SK-N-SH (cell line): Measurements from ENCODE around the gene MYLK. TPM values are rescaled to one million over a fixed set of nuclear protein-coding genes. Genes with fewer than 3 reads are reported as not detected.
A peak's percentile ranks its signal among the peaks of the same experiment; 100 is the strongest.

Source experiments
- CHD2 ChIP-seq: fragments of 150-350 bp; IDR thresholded peaks from 2 replicates; pipeline ENCODE4 v1.6.1; 2018; ENCODE audit warnings: low read length; ENCODE audit not compliant: partially characterized antibody
- ELF1 ChIP-seq: IDR thresholded peaks from 2 replicates; pipeline ENCODE4 v1.4.0; 2012
- EP300 ChIP-seq, 2 experiments: IDR thresholded peaks; 2 replicates each; pipeline versions ENCODE4 v1.4.0 to v1.6.1; 2012; ENCODE audit warnings: borderline replicate concordance in 1 of 2, low read depth in 1 of 2, low read length in 1 of 2
- EZH2phosphoT487 ChIP-seq: fragments of 200-600 bp; sonication (generic); IDR thresholded peaks from 2 replicates; pipeline ENCODE4 v1.6.1; 2017; ENCODE audit warnings: low read depth, mixed run types, mild to moderate bottlenecking, antibody characterized with exemption, moderate library complexity, borderline replicate concordance
- GABPA ChIP-seq: IDR thresholded peaks from 2 replicates; pipeline ENCODE4 v1.4.0; 2012; ENCODE audit warnings: low read depth, mild to moderate bottlenecking
- GATA2 ChIP-seq: sonication (generic); formaldehyde crosslinking; IDR thresholded peaks from 2 replicates; pipeline ENCODE4 v1.5.0; 2020; ENCODE audit warnings: mild to moderate bottlenecking, missing genetic modification reagents
- JUND ChIP-seq: IDR thresholded peaks from 2 replicates; pipeline ENCODE4 v1.4.0; 2012
- MXI1 ChIP-seq: IDR thresholded peaks from 2 replicates; pipeline ENCODE4 v1.6.1; 2012; ENCODE audit warnings: mild to moderate bottlenecking, low read depth, low read length, improper control_type of control experiment
- POLR2AphosphoS5 ChIP-seq: IDR thresholded peaks from 2 replicates; pipeline ENCODE4 v1.6.1; 2012; ENCODE audit warnings: low read depth, low read length
- SIN3A ChIP-seq: IDR thresholded peaks from 2 replicates; pipeline ENCODE4 v1.6.1; 2012; ENCODE audit warnings: low read depth, mild to moderate bottlenecking, low read length, moderate library complexity, borderline replicate concordance
- SMC3 ChIP-seq: IDR thresholded peaks from 2 replicates; pipeline ENCODE4 v1.6.1; 2012; ENCODE audit warnings: low read depth, low read length, improper control_type of control experiment
- TAF1 ChIP-seq: IDR thresholded peaks from 2 replicates; pipeline ENCODE4 v1.6.1; 2012; ENCODE audit warnings: low read depth, mild to moderate bottlenecking, low read length, moderate library complexity, borderline replicate concordance
- polyA plus RNA-seq, 3 experiments: library from polyadenylated mRNA; depleted of rRNA; stranded (reverse); fragments of >200 nt; gene quantifications; 2 replicates each; pipeline ENCODE4 v1.2.3, GENCODE V29; 2012
- TF ChIP-seq, protein P1 (sequence below): IDR thresholded peaks from 2 replicates; pipeline ENCODE4; 2012
- TF ChIP-seq, protein P2 (sequence below): IDR thresholded peaks from 2 replicates; pipeline ENCODE4 v1.6.1; 2012; ENCODE audit warnings: mild to moderate bottlenecking, low read depth, low read length, moderate library complexity
- TF ChIP-seq, protein P3 (sequence below): fragments of 150-350 bp; IDR thresholded peaks from 2 replicates; pipeline ENCODE4 v1.6.1; 2016; ENCODE audit warnings: mild to moderate bottlenecking, low read depth, low read length
- TF ChIP-seq, protein P4 (sequence below): IDR thresholded peaks from 2 replicates; pipeline ENCODE4 v1.4.0; 2012; ENCODE audit warnings: low read depth

Gene MYLK
- polyA plus RNA-seq, 1 of the 3 experiments (the other 2 are of a cell fraction), result 272 TPM

DNA sequence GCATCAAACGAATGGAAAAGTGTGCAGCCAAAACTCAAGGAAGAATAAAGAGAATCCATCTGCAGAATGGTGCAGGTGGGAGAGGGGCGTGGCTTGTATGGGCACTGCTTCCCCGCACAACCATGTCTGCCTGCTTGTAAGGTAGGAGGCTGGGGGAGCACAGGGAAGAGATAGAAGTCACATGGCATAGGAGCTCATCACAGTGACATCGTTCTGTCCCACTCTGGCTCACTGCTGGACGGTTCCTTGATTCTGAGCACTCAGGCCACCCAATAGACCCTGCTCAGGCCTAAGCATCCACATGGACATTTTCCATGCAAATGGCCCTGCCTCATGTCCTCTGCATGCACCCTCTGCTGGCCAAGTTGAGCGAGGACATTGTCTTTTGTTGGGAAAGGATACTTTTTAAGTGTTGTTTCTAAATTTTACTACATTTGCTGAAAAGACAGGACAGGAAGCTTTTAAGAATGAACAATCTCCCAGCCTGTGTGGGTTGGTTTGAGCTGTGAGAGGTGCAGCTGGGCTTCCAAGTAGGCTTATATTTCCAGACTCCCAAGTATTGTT is 3.1 kb downstream of the MYLK start (continued):
- TF ChIP-seq, protein P1, sequence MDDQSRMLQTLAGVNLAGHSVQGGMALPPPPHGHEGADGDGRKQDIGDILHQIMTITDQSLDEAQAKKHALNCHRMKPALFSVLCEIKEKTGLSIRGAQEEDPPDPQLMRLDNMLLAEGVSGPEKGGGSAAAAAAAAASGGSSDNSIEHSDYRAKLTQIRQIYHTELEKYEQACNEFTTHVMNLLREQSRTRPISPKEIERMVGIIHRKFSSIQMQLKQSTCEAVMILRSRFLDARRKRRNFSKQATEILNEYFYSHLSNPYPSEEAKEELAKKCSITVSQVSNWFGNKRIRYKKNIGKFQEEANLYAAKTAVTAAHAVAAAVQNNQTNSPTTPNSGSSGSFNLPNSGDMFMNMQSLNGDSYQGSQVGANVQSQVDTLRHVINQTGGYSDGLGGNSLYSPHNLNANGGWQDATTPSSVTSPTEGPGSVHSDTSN, result no peak
- TF ChIP-seq POLR2AphosphoS5 (no peak), EZH2phosphoT487 (no peak), ELF1 (no peak), GABPA (no peak), TAF1 (no peak), GATA2 (CRISPR knock-in tag) (no peak), JUND (no peak), MXI1 (no peak), SMC3 (peak; percentile 47; the same call in 1 of the 2 replicates), SIN3A (no peak), CHD2 (no peak), EP300 (IDR thresholded peaks at IDR 0.05; ENCODE audit: borderline replicate concordance in 1 of 2, low read depth in 1 of 2, low read length in 1 of 2) (no peak)
- TF ChIP-seq, protein P2, sequence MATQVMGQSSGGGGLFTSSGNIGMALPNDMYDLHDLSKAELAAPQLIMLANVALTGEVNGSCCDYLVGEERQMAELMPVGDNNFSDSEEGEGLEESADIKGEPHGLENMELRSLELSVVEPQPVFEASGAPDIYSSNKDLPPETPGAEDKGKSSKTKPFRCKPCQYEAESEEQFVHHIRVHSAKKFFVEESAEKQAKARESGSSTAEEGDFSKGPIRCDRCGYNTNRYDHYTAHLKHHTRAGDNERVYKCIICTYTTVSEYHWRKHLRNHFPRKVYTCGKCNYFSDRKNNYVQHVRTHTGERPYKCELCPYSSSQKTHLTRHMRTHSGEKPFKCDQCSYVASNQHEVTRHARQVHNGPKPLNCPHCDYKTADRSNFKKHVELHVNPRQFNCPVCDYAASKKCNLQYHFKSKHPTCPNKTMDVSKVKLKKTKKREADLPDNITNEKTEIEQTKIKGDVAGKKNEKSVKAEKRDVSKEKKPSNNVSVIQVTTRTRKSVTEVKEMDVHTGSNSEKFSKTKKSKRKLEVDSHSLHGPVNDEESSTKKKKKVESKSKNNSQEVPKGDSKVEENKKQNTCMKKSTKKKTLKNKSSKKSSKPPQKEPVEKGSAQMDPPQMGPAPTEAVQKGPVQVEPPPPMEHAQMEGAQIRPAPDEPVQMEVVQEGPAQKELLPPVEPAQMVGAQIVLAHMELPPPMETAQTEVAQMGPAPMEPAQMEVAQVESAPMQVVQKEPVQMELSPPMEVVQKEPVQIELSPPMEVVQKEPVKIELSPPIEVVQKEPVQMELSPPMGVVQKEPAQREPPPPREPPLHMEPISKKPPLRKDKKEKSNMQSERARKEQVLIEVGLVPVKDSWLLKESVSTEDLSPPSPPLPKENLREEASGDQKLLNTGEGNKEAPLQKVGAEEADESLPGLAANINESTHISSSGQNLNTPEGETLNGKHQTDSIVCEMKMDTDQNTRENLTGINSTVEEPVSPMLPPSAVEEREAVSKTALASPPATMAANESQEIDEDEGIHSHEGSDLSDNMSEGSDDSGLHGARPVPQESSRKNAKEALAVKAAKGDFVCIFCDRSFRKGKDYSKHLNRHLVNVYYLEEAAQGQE, result no peak
- TF ChIP-seq, protein P3, sequence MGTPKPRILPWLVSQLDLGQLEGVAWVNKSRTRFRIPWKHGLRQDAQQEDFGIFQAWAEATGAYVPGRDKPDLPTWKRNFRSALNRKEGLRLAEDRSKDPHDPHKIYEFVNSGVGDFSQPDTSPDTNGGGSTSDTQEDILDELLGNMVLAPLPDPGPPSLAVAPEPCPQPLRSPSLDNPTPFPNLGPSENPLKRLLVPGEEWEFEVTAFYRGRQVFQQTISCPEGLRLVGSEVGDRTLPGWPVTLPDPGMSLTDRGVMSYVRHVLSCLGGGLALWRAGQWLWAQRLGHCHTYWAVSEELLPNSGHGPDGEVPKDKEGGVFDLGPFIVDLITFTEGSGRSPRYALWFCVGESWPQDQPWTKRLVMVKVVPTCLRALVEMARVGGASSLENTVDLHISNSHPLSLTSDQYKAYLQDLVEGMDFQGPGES, result no peak
- TF ChIP-seq, protein P4, sequence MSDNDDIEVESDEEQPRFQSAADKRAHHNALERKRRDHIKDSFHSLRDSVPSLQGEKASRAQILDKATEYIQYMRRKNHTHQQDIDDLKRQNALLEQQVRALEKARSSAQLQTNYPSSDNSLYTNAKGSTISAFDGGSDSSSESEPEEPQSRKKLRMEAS, result peak; percentile 81
